Measurements from ENCODE around the gene SUSD6. TPM values are rescaled to one million over a fixed set of nuclear protein-coding genes. Genes with fewer than 3 reads are reported as not detected.

The SUSD6 gene
- total RNA-seq, 1 donor = 17.7 TPM

GRCh38 chr14:69661194-69661537, 49.8 kb downstream of the SUSD6 start:
- H3K4me2 ChIP-seq (ENCODE audit: insufficient read depth, low read length) = no peak overlapping the region
- DNase-seq (ENCODE audit: insufficient read length, low spot score, missing footprints) = no peak
- H3K79me2 ChIP-seq (ENCODE audit: insufficient read depth, low read length) = peaks cover 57% of the 10 kb centered on the region
- H3K4me1 ChIP-seq (ENCODE audit: insufficient read depth, low read length) = peaks cover 27% of the 10 kb centered on the region
- no peak overlapping the region for H3K27ac ChIP-seq (ENCODE audit: low read depth, low read length)
- no peaks in the 10 kb centered on the region for H3K27me3 ChIP-seq (ENCODE audit: insufficient read depth, low read length)
- TF ChIP-seq CTCF (IDR thresholded peaks at IDR 0.05; ENCODE audit: extremely low read depth, low read depth, low read length) = no peak
- no peak overlapping the region for H3K4me3 ChIP-seq (ENCODE audit: insufficient read depth, low read length)
- no peak overlapping the region for H2AFZ ChIP-seq (ENCODE audit: low read length)
- peaks cover 19% of the 10 kb centered on the region for H4K20me1 ChIP-seq (ENCODE audit: insufficient read depth, low read length)
- peaks cover 9% of the 10 kb centered on the region for H3K36me3 ChIP-seq (ENCODE audit: insufficient read depth, low read length)
- no peaks in the 10 kb centered on the region for H3K9me3 ChIP-seq (ENCODE audit: low read depth, low read length)

GRCh38 chr14:69662636-69663299, 51.4 kb downstream of the SUSD6 start:
- Histone ChIP-seq H3K36me3 (ENCODE audit: insufficient read depth, low read length) (peaks cover 9% of the 10 kb centered on the region), H3K4me2 (ENCODE audit: insufficient read depth, low read length) (no peak overlapping the region), H3K4me3 (ENCODE audit: insufficient read depth, low read length) (no peak overlapping the region), H4K20me1 (ENCODE audit: insufficient read depth, low read length) (peaks cover 17% of the 10 kb centered on the region), H3K27me3 (ENCODE audit: insufficient read depth, low read length) (no peaks in the 10 kb centered on the region), H3K4me1 (ENCODE audit: insufficient read depth, low read length) (peaks cover 37% of the 10 kb centered on the region), H3K79me2 (ENCODE audit: insufficient read depth, low read length) (peaks cover 54% of the 10 kb centered on the region), H3K27ac (ENCODE audit: low read depth, low read length) (no peak overlapping the region), H3K9me3 (ENCODE audit: low read depth, low read length) (no peaks in the 10 kb centered on the region), H2AFZ (ENCODE audit: low read length) (no peak overlapping the region)
- TF ChIP-seq CTCF (IDR thresholded peaks at IDR 0.05; ENCODE audit: extremely low read depth, low read depth, low read length) = no peak
- no peak for DNase-seq (ENCODE audit: insufficient read length, low spot score, missing footprints)

GRCh38 chr14:69663300-69663643, 51.9 kb downstream of the SUSD6 start:
- Histone ChIP-seq H3K79me2 (ENCODE audit: insufficient read depth, low read length) (peaks cover 59% of the 10 kb centered on the region), H3K4me3 (ENCODE audit: insufficient read depth, low read length) (no peak overlapping the region), H2AFZ (ENCODE audit: low read length) (no peak overlapping the region), H4K20me1 (ENCODE audit: insufficient read depth, low read length) (peaks cover 21% of the 10 kb centered on the region), H3K4me1 (ENCODE audit: insufficient read depth, low read length) (peaks cover 37% of the 10 kb centered on the region), H3K9me3 (ENCODE audit: low read depth, low read length) (no peaks in the 10 kb centered on the region), H3K27ac (ENCODE audit: low read depth, low read length) (no peak overlapping the region), H3K4me2 (ENCODE audit: insufficient read depth, low read length) (no peak overlapping the region), H3K36me3 (ENCODE audit: insufficient read depth, low read length) (peaks cover 9% of the 10 kb centered on the region), H3K27me3 (ENCODE audit: insufficient read depth, low read length) (no peaks in the 10 kb centered on the region)
- no peak for DNase-seq (ENCODE audit: insufficient read length, low spot score, missing footprints)
- no peak for TF ChIP-seq CTCF (IDR thresholded peaks at IDR 0.05; ENCODE audit: extremely low read depth, low read depth, low read length)

- Histone ChIP-seq H3K79me2 (ENCODE audit: insufficient read depth, low read length) (peaks cover 58% of the 10 kb centered on the region), H3K4me3 (ENCODE audit: insufficient read depth, low read length) (no peak overlapping the region)
- no peak for TF ChIP-seq CTCF (IDR thresholded peaks at IDR 0.05; ENCODE audit: extremely low read depth, low read depth, low read length)
Observed at GRCh38 chr14:69664265-69664664, 52.9 kb downstream of the SUSD6 start.

More at GRCh38 chr14:69664265-69664664, 52.9 kb downstream of the SUSD6 start:
- H3K4me2 ChIP-seq (ENCODE audit: insufficient read depth, low read length) = no peak overlapping the region
- peaks cover 31% of the 10 kb centered on the region for H3K4me1 ChIP-seq (ENCODE audit: insufficient read depth, low read length)
- H3K36me3 ChIP-seq (ENCODE audit: insufficient read depth, low read length) = peaks cover 6% of the 10 kb centered on the region
- no peaks in the 10 kb centered on the region for H3K27me3 ChIP-seq (ENCODE audit: insufficient read depth, low read length)
- H3K9me3 ChIP-seq (ENCODE audit: low read depth, low read length) = no peaks in the 10 kb centered on the region
- H2AFZ ChIP-seq (ENCODE audit: low read length) = no peak overlapping the region
- no peak overlapping the region for H3K27ac ChIP-seq (ENCODE audit: low read depth, low read length)
- H4K20me1 ChIP-seq (ENCODE audit: insufficient read depth, low read length) = peaks cover 17% of the 10 kb centered on the region
- DNase-seq (ENCODE audit: insufficient read length, low spot score, missing footprints) = no peak

Data from osteoblast (primary cell).